HUES64 (cell line): ENCODE measurements around the gene JPH2.

Source experiments
- H3K27ac ChIP-seq: 2 replicates; pipeline ENCODE4 v1.7.0; 2013; ENCODE audit warnings: low read depth, low read length, inconsistent platforms
- H3K27me3 ChIP-seq: 2 replicates; pipeline ENCODE4 v1.6.1; 2013; ENCODE audit warnings: mild to moderate bottlenecking, low read length; ENCODE audit not compliant: insufficient read depth
- H3K36me3 ChIP-seq: 2 replicates; pipeline ENCODE4 v1.6.1; 2013; ENCODE audit warnings: mild to moderate bottlenecking, low read length; ENCODE audit not compliant: insufficient read depth
- H3K4me1 ChIP-seq: 2 replicates; pipeline ENCODE4 v1.6.1; 2013; ENCODE audit warnings: mild to moderate bottlenecking, low read length, moderate library complexity; ENCODE audit not compliant: insufficient read depth
- H3K4me3 ChIP-seq: 2 replicates; pipeline ENCODE4 v1.5.1; 2013; ENCODE audit warnings: mild to moderate bottlenecking, low read length, moderate library complexity
- H3K9ac ChIP-seq: 2 replicates; pipeline ENCODE4 v1.6.1; 2013; ENCODE audit warnings: mild to moderate bottlenecking, low read depth, low read length
- H3K9me3 ChIP-seq: 2 replicates; pipeline ENCODE4 v1.6.1; 2013; ENCODE audit warnings: low read depth, low read length; ENCODE audit not compliant: insufficient read depth
- WGBS: fragments of 150-250, 120-280 bp; methylation state at CpG from one replicate; pipeline ENCODE4 v1.1.7; 2013; ENCODE audit warnings: missing lambda C conversion rate; 5-methylcytosine and 5-hydroxymethylcytosine counted together

The JPH2 gene

GRCh38 chr20:44172572-44172950 is 14.4 kb downstream of the JPH2 start:
- H3K27ac ChIP-seq = no peak overlapping the region
- WGBS = 90% methylated on average over 2 of the region's 2 CpGs

DNA sequence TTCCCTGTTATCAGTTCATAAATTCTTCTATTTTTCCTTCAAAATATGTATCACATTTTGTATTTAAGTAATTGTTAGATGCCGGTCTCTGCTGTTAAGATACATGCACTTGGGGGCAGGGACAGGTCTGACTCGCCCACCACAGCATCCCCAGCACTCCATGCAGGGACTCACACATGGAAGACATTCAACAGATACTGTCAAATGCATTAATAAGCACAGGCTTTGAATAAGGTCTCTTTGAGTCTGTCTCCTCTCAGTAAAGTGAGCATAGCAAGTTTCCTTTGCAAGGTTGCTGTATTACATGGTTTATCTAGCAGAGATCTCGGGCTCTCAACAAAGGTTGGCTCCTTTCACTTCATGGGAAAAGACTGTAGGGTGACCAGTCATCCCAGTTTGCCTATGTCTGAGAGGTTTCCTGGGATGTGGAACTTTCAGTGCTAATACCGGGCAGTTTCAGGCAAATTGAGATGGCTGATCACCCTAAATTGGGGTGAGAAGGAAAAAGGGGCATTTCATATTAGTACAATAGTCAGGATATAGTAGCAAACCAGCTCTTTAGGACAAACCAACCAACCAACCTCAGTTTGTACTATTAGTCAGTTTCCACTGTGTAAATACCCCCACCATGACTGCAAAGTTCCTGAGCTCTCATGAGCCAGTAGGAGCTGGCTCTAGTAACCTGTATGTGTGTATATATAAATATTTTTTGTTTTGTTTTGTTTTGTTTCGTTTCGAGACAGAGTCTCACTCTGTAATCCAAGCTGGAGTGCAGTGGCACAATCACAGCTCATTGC is 15.0 kb downstream of the JPH2 start:
- H3K36me3 ChIP-seq = no peaks in the 10 kb centered on the region
- H3K9me3 ChIP-seq = no peaks in the 10 kb centered on the region
- H3K4me3 ChIP-seq = no peak overlapping the region
- no peak overlapping the region for H3K27ac ChIP-seq
- H3K27me3 ChIP-seq = no peaks in the 10 kb centered on the region
- H3K9ac ChIP-seq = no peak overlapping the region
- no peaks in the 10 kb centered on the region for H3K4me1 ChIP-seq
- WGBS = 85% methylated on average over 6 of the region's 6 CpGs

More at GRCh38 chr20:44172572-44172950, 14.4 kb downstream of the JPH2 start:
- H3K9ac ChIP-seq = no peak overlapping the region
- no peaks in the 10 kb centered on the region for H3K36me3 ChIP-seq
- H3K4me3 ChIP-seq = no peak overlapping the region
- H3K9me3 ChIP-seq = no peaks in the 10 kb centered on the region
- H3K4me1 ChIP-seq = no peaks in the 10 kb centered on the region
- no peaks in the 10 kb centered on the region for H3K27me3 ChIP-seq

DNA sequence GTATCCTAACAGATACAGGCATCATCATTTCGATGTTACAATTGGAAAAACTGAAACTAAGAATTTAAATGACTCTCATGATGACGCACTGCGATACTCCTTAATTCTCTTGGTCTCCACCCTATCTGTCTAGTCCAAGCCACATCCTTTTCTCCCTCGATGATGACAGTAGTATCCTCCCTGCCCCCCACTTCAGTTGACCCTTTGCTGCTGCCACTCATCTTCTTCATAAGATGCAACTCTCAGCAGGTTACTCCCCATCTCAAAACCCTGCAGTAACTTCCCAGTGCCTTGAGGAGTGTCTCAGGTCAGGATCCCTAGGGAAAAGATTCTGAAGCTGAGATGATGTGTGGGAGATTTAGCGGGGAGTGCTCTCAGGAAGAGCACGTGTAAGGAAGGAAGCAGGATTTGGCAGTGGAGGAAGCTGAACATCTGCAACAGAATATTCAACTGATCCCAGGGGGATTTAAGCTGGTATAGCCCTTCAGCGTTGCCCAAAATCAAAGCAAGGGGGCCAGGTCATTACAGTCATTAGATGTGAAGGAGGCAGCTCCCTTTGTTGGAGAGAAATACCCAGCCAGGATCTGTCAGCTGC is 16.1 kb downstream of the JPH2 start:
- no peak overlapping the region for H3K9ac ChIP-seq

DNA sequence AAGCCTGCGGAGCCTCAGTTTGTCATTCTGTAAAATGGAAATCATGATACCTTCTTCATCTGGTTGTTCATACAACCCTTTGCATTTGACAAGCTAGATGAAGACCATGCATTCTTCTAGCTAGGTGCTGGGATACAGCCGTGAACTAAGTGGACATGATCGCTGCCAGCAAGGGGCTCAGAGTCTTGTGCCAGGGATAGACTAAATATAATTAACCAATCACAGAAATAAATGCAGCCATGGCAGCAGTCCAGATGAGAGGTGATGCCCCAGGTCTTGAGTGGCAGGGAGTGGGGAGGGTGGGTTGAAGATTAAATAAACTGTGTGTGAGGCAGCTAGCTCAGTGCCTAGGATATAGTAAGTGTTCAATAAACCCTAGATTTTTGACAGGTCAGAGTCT is 19.3 kb downstream of the JPH2 start:
- Histone ChIP-seq H3K4me1 (no peaks in the 10 kb centered on the region), H3K9me3 (no peaks in the 10 kb centered on the region), H3K36me3 (no peaks in the 10 kb centered on the region), H3K27ac (no peak overlapping the region), H3K4me3 (no peak overlapping the region), H3K9ac (no peak overlapping the region), H3K27me3 (no peaks in the 10 kb centered on the region)
- WGBS = 96% methylated on average over 3 of the region's 3 CpGs

More for the DNA sequence above, 16.1 kb downstream of the JPH2 start:
- H3K9me3 ChIP-seq = no peaks in the 10 kb centered on the region
- H3K4me1 ChIP-seq = no peaks in the 10 kb centered on the region
- H3K27me3 ChIP-seq = no peaks in the 10 kb centered on the region
- no peak overlapping the region for H3K4me3 ChIP-seq
- 87% methylated on average over 7 of the region's 7 CpGs for WGBS
- H3K36me3 ChIP-seq = no peaks in the 10 kb centered on the region
- no peak overlapping the region for H3K27ac ChIP-seq

DNA sequence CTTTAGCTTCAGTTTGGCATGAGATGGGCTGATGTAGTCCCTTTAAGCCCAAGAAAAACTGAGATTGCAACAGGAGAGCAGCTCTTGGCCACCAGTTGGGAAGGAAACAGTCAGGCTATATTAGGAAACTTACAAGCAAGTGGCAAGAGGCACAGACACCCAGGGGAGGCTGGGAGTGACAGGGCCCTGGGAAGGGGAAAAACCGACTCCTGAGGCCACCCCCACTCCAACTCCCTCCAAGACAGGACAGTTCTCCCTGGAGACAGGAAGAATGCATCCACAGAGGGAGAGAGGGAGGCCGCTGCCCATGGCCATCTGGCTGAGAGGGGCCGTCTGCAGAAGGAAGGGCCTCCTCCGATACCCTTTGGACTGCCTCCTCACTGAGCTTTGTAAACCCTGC is 20.5 kb downstream of the JPH2 start:
- H3K4me1 ChIP-seq = no peaks in the 10 kb centered on the region
- no peak overlapping the region for H3K4me3 ChIP-seq
- WGBS = 77% methylated on average over 3 of the region's 4 CpGs
- H3K36me3 ChIP-seq = no peaks in the 10 kb centered on the region
- H3K9ac ChIP-seq = no peak overlapping the region
- H3K27ac ChIP-seq = no peak overlapping the region
- H3K27me3 ChIP-seq = no peaks in the 10 kb centered on the region
- no peaks in the 10 kb centered on the region for H3K9me3 ChIP-seq

- no peaks in the 10 kb centered on the region for H3K4me1 ChIP-seq
- H3K27me3 ChIP-seq = no peaks in the 10 kb centered on the region
- no peaks in the 10 kb centered on the region for H3K36me3 ChIP-seq
- no peak overlapping the region for H3K4me3 ChIP-seq
- no peak overlapping the region for H3K9ac ChIP-seq
- 82% methylated on average over 4 of the region's 4 CpGs for WGBS
- no peaks in the 10 kb centered on the region for H3K9me3 ChIP-seq
- H3K27ac ChIP-seq = no peak overlapping the region
Measured at GRCh38 chr20:44166008-44166407, 21.0 kb downstream of the JPH2 start.

- Histone ChIP-seq H3K4me3 (no peak overlapping the region), H3K4me1 (no peaks in the 10 kb centered on the region), H3K27ac (no peak overlapping the region), H3K9ac (no peak overlapping the region), H3K27me3 (no peaks in the 10 kb centered on the region), H3K36me3 (no peaks in the 10 kb centered on the region), H3K9me3 (no peaks in the 10 kb centered on the region)
- 97% methylated on average over 56 of the region's 56 CpGs for WGBS
Measured at GRCh38 chr20:44160133-44160532, 26.9 kb downstream of the JPH2 start.

- no peak overlapping the region for H3K4me3 ChIP-seq
- no peaks in the 10 kb centered on the region for H3K4me1 ChIP-seq
- no peaks in the 10 kb centered on the region for H3K9me3 ChIP-seq
- H3K36me3 ChIP-seq = no peaks in the 10 kb centered on the region
- 97% methylated on average over 50 of the region's 50 CpGs for WGBS
- no peaks in the 10 kb centered on the region for H3K27me3 ChIP-seq
- H3K9ac ChIP-seq = no peak overlapping the region
- no peak overlapping the region for H3K27ac ChIP-seq
Measured at GRCh38 chr20:44159711-44160110, 27.3 kb downstream of the JPH2 start.

GRCh38 chr20:44159125-44159524 is 27.9 kb downstream of the JPH2 start:
- no peaks in the 10 kb centered on the region for H3K36me3 ChIP-seq
- no peak overlapping the region for H3K27ac ChIP-seq
- no peaks in the 10 kb centered on the region for H3K4me1 ChIP-seq
- H3K27me3 ChIP-seq = no peaks in the 10 kb centered on the region
- no peak overlapping the region for H3K4me3 ChIP-seq
- H3K9ac ChIP-seq = no peak overlapping the region
- whole genome bisulfite sequencing = 92% methylated on average over 2 of the region's 2 CpGs
- H3K9me3 ChIP-seq = no peaks in the 10 kb centered on the region

DNA sequence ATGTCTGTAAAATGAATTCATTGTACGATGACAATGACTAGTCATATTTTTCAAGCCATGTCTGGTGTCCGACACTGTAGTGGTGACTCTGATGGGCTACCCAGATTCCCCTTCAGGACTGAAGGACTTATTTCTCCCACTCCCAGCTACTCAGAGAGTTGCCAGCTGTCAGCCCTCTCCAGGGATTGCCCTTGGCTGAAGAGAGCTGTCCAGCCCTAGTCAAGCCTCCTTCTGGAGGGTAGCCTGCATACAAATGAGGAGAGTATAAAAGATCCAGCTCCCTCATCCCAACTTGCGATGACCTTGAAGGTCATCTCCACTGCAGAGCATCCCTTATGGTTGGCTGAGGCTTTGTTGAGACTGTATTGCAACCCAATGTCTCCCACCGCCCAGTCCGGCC is 29.9 kb downstream of the JPH2 start:
- H3K27ac ChIP-seq = no peak overlapping the region
- H3K4me1 ChIP-seq = no peaks in the 10 kb centered on the region
- H3K9me3 ChIP-seq = no peaks in the 10 kb centered on the region
- 91% methylated on average over 5 of the region's 5 CpGs for WGBS
- H3K36me3 ChIP-seq = no peaks in the 10 kb centered on the region
- H3K27me3 ChIP-seq = no peaks in the 10 kb centered on the region
- no peak overlapping the region for H3K4me3 ChIP-seq
- no peak overlapping the region for H3K9ac ChIP-seq

DNA sequence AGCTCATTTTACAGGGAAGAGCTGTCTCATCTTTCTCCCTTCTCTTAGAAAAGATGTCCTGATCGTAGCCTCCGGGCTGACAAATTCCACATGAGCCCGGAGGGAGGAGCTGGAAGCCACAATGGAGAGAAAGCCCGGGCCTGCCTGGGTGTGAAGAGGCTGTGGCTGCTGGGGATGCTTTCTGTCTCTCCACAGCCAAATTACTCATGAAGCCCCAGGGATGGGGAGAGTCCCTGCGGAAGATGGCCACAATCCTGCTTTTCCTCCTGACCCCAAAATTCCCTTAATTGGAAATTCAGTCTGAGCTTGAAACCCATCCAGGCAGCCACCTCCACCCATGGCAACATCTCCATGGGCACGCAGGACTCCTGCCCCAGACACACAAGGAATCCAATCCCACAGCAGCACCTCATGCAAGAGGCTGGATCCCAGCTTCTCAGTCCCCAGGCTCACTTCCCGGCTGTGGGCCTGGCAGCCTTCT is 32.4 kb downstream of the JPH2 start:
- 66% methylated on average over 7 of the region's 7 CpGs for WGBS
- no peak overlapping the region for H3K9ac ChIP-seq
- H3K27me3 ChIP-seq = no peaks in the 10 kb centered on the region
- H3K27ac ChIP-seq = no peak overlapping the region
- no peaks in the 10 kb centered on the region for H3K36me3 ChIP-seq
- no peaks in the 10 kb centered on the region for H3K4me1 ChIP-seq
- no peaks in the 10 kb centered on the region for H3K9me3 ChIP-seq
- H3K4me3 ChIP-seq = no peak overlapping the region
